CD4-positive, alpha-beta memory T cell (primary cell): ENCODE results near the gene MRGPRG. TPM values are rescaled to one million over a fixed set of nuclear protein-coding genes. Genes with fewer than 3 reads are reported as not detected.

Source experiments
- CTCF ChIA-PET: fragments of 350-600 bp; sonication (Branson Sonifier 250); formaldehyde crosslinking; loops from one replicate; lab custom pipeline; 2021; ENCODE audit warnings: inconsistent platforms; ENCODE audit not compliant: partially characterized antibody; lab: Charles Lee
- POLR2A ChIA-PET: fragments of 350-600 bp; sonication (Branson Sonifier 250); formaldehyde crosslinking; loops from one replicate; lab custom pipeline; 2021; ENCODE audit not compliant: partially characterized antibody; lab: Charles Lee
- DNase-seq, 5 donors: peaks; one replicate each; pipeline versions ENCODE4 v3.0.0 to v3.0.0-alpha.2; 2020 to 2022; ENCODE audit warnings: mixed read lengths in 1 of 5
- H3K27ac ChIP-seq: one replicate; pipeline ENCODE4 v1.7.0; 2013; ENCODE audit warnings: low read depth, low read length
- H3K27me3 ChIP-seq: 2 replicates; pipeline ENCODE4 v1.7.0; 2013; ENCODE audit warnings: mild to moderate bottlenecking, low read length, moderate library complexity; ENCODE audit not compliant: insufficient read depth
- H3K36me3 ChIP-seq: 2 replicates; pipeline ENCODE4 v1.7.0; 2013; ENCODE audit warnings: mild to moderate bottlenecking, low read length, moderate library complexity; ENCODE audit not compliant: insufficient read depth
- H3K4me1 ChIP-seq: 2 replicates; pipeline ENCODE4 v1.7.0; 2013; ENCODE audit warnings: mild to moderate bottlenecking, low read length, moderate library complexity; ENCODE audit not compliant: insufficient read depth
- H3K4me3 ChIP-seq, 2 donors: one replicate each; pipeline ENCODE4 v1.7.0; 2013; ENCODE audit warnings: low read length in 2 of 2, mild to moderate bottlenecking in 1 of 2
- H3K9me3 ChIP-seq, 2 donors: one replicate each; pipeline ENCODE4 v1.7.0; 2013; ENCODE audit warnings: low read length in 2 of 2, control low read depth in 1 of 2; ENCODE audit not compliant: control insufficient read depth in 1 of 2
- H3K27ac Mint-ChIP-seq, 7 donors: one replicate each; pipeline ENCODE4 v1.8.0; 2020 to 2021; ENCODE audit warnings: mixed read lengths in 7 of 7, mild to moderate bottlenecking in 6 of 7, inconsistent platforms in 3 of 7, moderate library complexity in 3 of 7
- H3K27me3 Mint-ChIP-seq, 2 donors: one replicate each; pipeline ENCODE4 v1.8.0; 2020 to 2021; ENCODE audit warnings: mixed read lengths in 2 of 2
- H3K36me3 Mint-ChIP-seq, 2 donors: one replicate each; pipeline ENCODE4 v1.8.0; 2020 to 2021; ENCODE audit warnings: mixed read lengths in 2 of 2, inconsistent platforms in 1 of 2, mild to moderate bottlenecking in 1 of 2
- H3K4me1 Mint-ChIP-seq, 4 donors: one replicate each; pipeline ENCODE4 v1.8.0; 2020 to 2021; ENCODE audit warnings: mixed read lengths in 4 of 4, mild to moderate bottlenecking in 1 of 4
- H3K4me3 Mint-ChIP-seq, 8 donors: one replicate each; pipeline ENCODE4 v1.8.0; 2020 to 2021; ENCODE audit warnings: mixed read lengths in 8 of 8, mild to moderate bottlenecking in 7 of 8, moderate library complexity in 6 of 8, inconsistent platforms in 3 of 8
- H3K9me3 Mint-ChIP-seq, 8 donors: one replicate each; pipeline ENCODE4 v1.8.0; 2020 to 2021; ENCODE audit warnings: mixed read lengths in 8 of 8, mild to moderate bottlenecking in 5 of 8, inconsistent platforms in 3 of 8, moderate library complexity in 1 of 8
- intact Hi-C: fragments of 100-400 bp; cut with micrococcal nuclease; formaldehyde crosslinking; loops from one replicate; pipeline ENCODE4 v1.15.1; 2023
- polyA plus RNA-seq, 2 donors: library from polyadenylated mRNA; unstranded; fragments of 300-500 nt; fragmentation: Illumina TruSeq; gene quantifications; one replicate each; pipeline ENCODE4 v1.2.3, GENCODE V29; 2021
- total RNA-seq, 2 experiments: library from RNA; stranded (reverse); gene quantifications; one replicate each; pipeline ENCODE4 v1.2.3, GENCODE V29; 2021

MRGPRG gene
- total and polyA plus RNA-seq, 4 experiments from 2014 or later: not detected

DNA sequence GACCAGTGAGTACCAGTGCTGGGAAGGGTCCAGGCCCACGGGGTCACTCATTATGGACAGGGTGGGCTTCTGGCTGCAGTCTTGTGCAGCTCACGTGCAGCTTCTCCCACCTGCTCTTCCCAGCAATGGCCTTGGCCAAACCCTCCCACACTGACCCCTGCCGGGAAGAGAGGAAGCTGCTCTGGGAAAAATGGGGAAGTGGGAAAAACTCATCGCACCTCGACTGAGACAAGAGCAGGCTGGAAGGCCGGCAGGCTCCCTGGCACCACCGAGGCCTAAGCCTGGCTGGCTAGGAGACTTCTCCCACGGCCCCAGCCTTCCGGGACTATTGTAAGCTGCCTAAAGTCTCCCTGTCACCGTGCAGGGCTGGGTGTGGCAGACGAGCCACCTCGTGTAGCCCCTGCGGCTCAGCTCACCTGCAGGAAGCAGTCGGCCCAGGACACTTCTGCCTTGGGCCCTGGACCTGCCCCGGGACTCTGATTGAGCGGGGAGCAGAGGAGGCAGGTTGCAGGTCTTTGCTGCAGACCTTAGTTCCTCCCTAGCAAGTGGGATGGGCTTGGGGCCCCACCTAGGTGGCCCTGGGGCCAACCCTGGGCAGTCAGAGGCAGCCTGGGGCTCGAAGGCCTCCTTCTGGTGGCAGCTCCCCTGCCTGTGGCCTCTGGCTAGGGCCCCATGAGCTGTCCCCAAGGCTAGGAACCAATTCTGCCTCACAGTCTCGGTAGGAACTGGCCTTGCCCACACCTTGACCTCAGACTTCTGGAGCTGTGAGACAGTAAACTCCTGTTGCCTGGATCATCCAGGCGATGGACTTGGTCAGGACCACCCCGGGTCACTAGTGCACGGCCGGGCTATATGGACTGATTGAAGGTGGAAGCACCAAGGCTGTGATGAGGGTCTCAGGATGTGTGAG lies 23.1 kb downstream of the MRGPRG start:
- H3K27ac ChIP-seq: no peak overlapping the region
- Mint-ChIP-seq H3K9me3 (no peaks in the 10 kb centered on the region), H3K27ac (no peak overlapping the region), H3K4me3 (no peak overlapping the region), H3K27me3 (peaks cover 0 to 2% of the 10 kb centered on the region in 2 donors), H3K36me3 (no peaks in the 10 kb centered on the region), H3K4me1 (no peaks in the 10 kb centered on the region)
- no peak for DNase-seq
- no peaks in the 10 kb centered on the region for H3K36me3 ChIP-seq
- no peaks in the 10 kb centered on the region for H3K27me3 ChIP-seq
- CTCF ChIA-PET: no interaction called here
- H3K4me3 ChIP-seq: no peak overlapping the region
- POLR2A ChIA-PET: no interaction called here
- H3K9me3 ChIP-seq: no peaks in the 10 kb centered on the region
- H3K4me1 ChIP-seq: no peaks in the 10 kb centered on the region
- intact Hi-C loops: no loop called here

DNA sequence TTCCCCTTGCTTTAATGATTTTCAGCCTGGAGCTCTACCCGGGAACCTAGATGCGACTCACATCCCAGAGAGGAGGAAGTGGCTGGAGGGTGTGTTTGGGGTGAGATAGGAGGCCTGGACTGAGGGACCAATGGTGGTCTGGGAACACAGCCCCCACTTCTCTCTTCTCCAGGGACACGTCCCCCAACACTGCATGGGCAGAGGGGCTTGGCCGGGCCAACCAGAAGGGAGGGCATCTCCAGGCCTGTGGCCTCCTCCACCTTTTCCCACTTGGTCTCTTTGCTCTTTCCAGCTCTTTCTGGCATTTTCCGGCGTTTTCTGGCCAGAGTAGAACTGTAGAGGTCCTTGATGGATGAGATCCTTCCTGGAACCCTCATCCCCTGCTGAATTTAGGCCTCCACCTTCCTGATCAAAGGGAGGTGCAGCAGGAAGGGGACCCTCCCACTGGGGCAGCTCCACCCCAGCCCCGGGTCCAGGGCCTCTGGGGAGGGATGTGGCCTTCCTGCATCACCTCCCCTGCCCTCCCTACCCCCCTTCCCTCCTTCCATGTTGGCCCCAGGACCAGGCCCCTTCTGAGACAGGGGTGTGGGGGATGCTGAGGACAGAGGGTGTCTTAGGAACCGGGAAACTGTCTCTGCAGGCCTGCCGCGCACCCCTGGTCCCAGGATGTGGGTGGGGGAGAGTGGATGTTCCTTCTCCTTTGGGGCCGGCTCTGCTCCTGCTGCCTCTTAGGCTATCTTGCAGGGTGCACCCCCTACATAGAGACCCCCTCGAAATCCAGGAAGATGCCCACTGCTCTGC lies 24.4 kb downstream of the MRGPRG start:
- H3K27ac ChIP-seq: no peak overlapping the region
- intact Hi-C loops: no loop called here
- ChIA-PET POLR2A (no interaction called here), CTCF (no interaction called here)
- Mint-ChIP-seq H3K27ac (no peak overlapping the region), H3K27me3 (peaks cover 0 to 2% of the 10 kb centered on the region in 2 donors), H3K4me3 (no peak overlapping the region), H3K36me3 (no peaks in the 10 kb centered on the region), H3K9me3 (peaks cover 0 to 3% (median 0%) of the 10 kb centered on the region in 8 donors), H3K4me1 (no peaks in the 10 kb centered on the region)
- no peak overlapping the region for H3K4me3 ChIP-seq
- H3K4me1 ChIP-seq: no peaks in the 10 kb centered on the region
- H3K9me3 ChIP-seq: no peaks in the 10 kb centered on the region
- no peak for DNase-seq
- no peaks in the 10 kb centered on the region for H3K27me3 ChIP-seq
- no peaks in the 10 kb centered on the region for H3K36me3 ChIP-seq

DNA sequence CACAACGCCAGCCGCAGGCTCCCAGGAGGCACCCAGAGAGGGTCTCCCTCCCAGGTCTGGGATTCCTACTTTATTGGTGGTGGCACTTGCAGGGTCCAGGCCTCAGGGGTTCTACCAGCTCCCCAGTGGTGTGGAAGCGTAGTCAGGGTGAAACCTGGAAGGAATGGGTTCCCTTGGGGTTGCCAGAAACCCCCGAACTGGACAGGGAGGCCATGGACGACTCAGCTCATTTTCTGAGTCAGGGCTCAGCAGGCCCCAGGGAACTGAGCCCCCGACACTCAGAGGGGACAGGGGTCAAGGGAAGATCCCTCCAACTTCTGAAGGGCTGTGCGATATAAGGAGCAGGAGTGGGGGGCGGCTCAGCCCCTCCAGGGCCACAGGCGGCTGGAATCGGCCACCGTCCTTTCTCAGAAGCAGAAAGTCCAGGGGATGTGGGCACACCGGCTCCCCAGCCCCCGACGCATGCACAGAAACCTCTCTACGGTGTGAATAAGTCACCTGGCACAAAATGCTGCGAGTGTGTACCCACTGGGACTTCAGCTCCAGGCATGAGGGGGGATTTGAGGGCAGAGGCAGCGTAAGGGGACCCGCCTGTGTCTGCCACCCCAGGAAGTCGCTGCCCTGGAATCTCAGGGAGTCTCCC lies 25.1 kb downstream of the MRGPRG start:
- Histone ChIP-seq H3K36me3 (no peaks in the 10 kb centered on the region), H3K27ac (no peak overlapping the region), H3K9me3 (no peaks in the 10 kb centered on the region), H3K4me1 (no peaks in the 10 kb centered on the region), H3K4me3 (no peak overlapping the region), H3K27me3 (no peaks in the 10 kb centered on the region)
- Mint-ChIP-seq H3K27ac (no peak overlapping the region), H3K36me3 (no peaks in the 10 kb centered on the region), H3K4me3 (no peak overlapping the region), H3K27me3 (peaks cover 0 to 2% of the 10 kb centered on the region in 2 donors), H3K4me1 (no peaks in the 10 kb centered on the region), H3K9me3 (peaks cover 0 to 3% (median 0%) of the 10 kb centered on the region in 8 donors)
- POLR2A ChIA-PET: no interaction called here
- intact Hi-C loops: no loop called here
- no peak for DNase-seq
- CTCF ChIA-PET: no interaction called here

DNA sequence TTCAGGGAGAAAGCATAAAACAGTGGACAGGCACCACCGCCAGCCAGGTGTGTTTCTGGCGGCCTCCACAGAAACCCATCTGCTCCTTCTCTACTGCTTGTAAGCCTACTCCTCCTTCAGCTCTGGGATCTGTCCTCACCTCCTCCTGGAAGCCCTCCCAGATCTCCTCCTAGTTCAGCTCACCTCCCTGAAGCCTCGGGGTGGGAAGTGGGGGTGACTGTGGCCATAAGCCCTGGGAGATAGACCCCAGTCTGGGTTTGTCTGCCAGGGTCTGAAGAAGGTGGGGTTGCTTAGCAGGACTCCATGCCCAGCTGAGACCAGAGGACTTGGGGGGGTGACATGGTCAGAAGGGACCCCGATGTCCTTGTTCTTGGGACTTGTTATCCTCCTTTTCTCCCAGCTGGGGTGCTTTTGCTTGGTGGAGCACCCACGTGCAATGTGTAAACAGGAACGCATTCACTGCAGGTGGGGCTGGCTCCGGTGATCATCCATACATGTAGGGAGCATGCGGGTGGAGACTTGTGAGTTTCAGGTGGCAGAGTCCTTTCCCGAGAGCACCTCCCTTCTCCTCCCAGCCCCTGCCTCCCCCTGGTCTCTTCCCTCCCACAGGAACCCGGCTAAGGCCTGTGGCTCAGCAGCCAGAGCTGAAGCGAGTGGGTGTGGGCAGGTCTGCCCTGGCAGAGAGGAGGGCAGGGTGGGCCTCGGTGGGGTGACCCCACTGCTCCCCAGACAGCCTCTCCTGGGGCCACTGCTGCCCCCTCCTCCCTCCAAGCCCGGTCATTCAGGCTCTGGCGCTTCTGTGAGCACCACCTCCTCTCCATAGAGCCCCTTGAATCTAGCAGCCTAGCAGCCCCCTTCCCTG lies 25.9 kb downstream of the MRGPRG start:
- DNase-seq: no peak
- H3K27me3 Mint-ChIP-seq: peaks cover 2 to 4% of the 10 kb centered on the region in 2 donors
- H3K27ac Mint-ChIP-seq: no peak overlapping the region
- Histone ChIP-seq H3K27ac (no peak overlapping the region), H3K27me3 (no peaks in the 10 kb centered on the region), H3K4me1 (no peaks in the 10 kb centered on the region), H3K36me3 (no peaks in the 10 kb centered on the region), H3K4me3 (no peak overlapping the region), H3K9me3 (no peaks in the 10 kb centered on the region)
- ChIA-PET POLR2A (no interaction called here), CTCF (no interaction called here)
- H3K4me1 Mint-ChIP-seq: no peaks in the 10 kb centered on the region
- H3K9me3 Mint-ChIP-seq: peaks cover 0 to 3% (median 0%) of the 10 kb centered on the region in 8 donors
- intact Hi-C loops: no loop called here
- no peaks in the 10 kb centered on the region for H3K36me3 Mint-ChIP-seq
- no peak overlapping the region for H3K4me3 Mint-ChIP-seq

- Mint-ChIP-seq H3K9me3 (peaks cover 0 to 3% (median 0%) of the 10 kb centered on the region in 8 donors), H3K27me3 (peaks cover 6 to 7% of the 10 kb centered on the region in 2 donors), H3K4me3 (no peak overlapping the region), H3K4me1 (no peaks in the 10 kb centered on the region), H3K27ac (peak overlapping the region in 1 of 7 donors; percentile 8), H3K36me3 (no peaks in the 10 kb centered on the region)
- no peaks in the 10 kb centered on the region for H3K4me1 ChIP-seq
- no peak overlapping the region for H3K27ac ChIP-seq
- intact Hi-C loops: no loop called here
- DNase-seq: no peak
- H3K36me3 ChIP-seq: no peaks in the 10 kb centered on the region
- no peaks in the 10 kb centered on the region for H3K27me3 ChIP-seq
- ChIA-PET CTCF (no interaction called here), POLR2A (no interaction called here)
- no peaks in the 10 kb centered on the region for H3K9me3 ChIP-seq
- H3K4me3 ChIP-seq: no peak overlapping the region
Observed at GRCh38 chr11:3191586-3192324, 26.9 kb downstream of the MRGPRG start.

DNA sequence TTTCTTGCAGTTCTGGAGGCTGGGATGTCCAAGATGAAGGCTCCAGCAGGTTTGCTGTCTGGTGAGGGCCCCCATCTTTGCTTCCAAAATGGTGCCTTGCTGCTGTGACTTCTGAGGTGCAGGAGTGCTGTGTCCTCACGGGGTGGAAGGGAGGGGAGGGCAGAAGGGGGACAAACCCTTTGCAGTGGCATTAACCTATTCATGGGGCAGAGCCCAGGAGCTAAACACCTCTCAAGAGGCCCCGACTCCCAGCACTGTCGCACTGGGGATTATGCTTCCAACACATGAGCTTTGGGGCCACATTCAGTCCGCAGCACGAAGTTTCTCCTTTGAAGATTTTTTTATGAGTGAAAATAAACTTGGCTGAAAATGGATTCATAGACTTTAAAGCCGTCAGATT lies 28.0 kb downstream of the MRGPRG start:
- H3K9me3 ChIP-seq: no peaks in the 10 kb centered on the region
- ChIA-PET POLR2A (no interaction called here), CTCF (no interaction called here)
- no peak overlapping the region for H3K27ac Mint-ChIP-seq
- H3K27me3 ChIP-seq: no peaks in the 10 kb centered on the region
- no peaks in the 10 kb centered on the region for H3K36me3 ChIP-seq
- H3K27ac ChIP-seq: no peak overlapping the region
- no peaks in the 10 kb centered on the region for H3K4me1 Mint-ChIP-seq
- no peak for DNase-seq
- H3K27me3 Mint-ChIP-seq: peaks cover 6 to 7% of the 10 kb centered on the region in 2 donors
- no peaks in the 10 kb centered on the region for H3K36me3 Mint-ChIP-seq
- no peak overlapping the region for H3K4me3 Mint-ChIP-seq
- H3K4me3 ChIP-seq: no peak overlapping the region
- intact Hi-C loops: no loop called here
- H3K9me3 Mint-ChIP-seq: peaks cover 0 to 3% (median 0%) of the 10 kb centered on the region in 8 donors
- no peaks in the 10 kb centered on the region for H3K4me1 ChIP-seq
